Panc1 (cell line): Measurements from ENCODE around the gene KCNMB1. TPM values are rescaled to one million over a fixed set of nuclear protein-coding genes. Genes with fewer than 3 reads are reported as not detected.

Experiments used
- ATAC-seq: fragments of 200-7000 bp; cut with Tn5 transposase; 2 replicates; pipeline ENCODE4 v1.9.1; 2020; ENCODE audit warnings: mild to moderate bottlenecking, moderate library complexity
- BruUV-seq: library from RNA; stranded (reverse); fragments of 400-500 nt; replicated peaks from 2 replicates; lab custom pipeline; 2021; lab: Mats Ljungman, UMichigan
- CTCF ChIA-PET: fragments of 300-600 bp; sonication (Branson Sonifier 250); formaldehyde crosslinking; loops from one replicate; lab custom pipeline; 2022; ENCODE audit warnings: antibody characterized with exemption; lab: Charles Lee
- POLR2A ChIA-PET: fragments of 300-600 bp; sonication (Branson Sonifier 250); formaldehyde crosslinking; loops from one replicate; lab custom pipeline; 2022; ENCODE audit warnings: antibody characterized with exemption; lab: Charles Lee
- DNase-seq: peaks from one replicate; pipeline ENCODE4 v3.0.0-alpha.2; 2010; ENCODE audit warnings: low read depth, low spot score
- H3K27ac ChIP-seq: 2 replicates; pipeline ENCODE4 v1.5.1; 2011; ENCODE audit warnings: mild to moderate bottlenecking, low read length, inconsistent platforms
- H3K27me3 ChIP-seq: fragments of 200-500 bp; sonication (Bioruptor generic); 2 replicates; pipeline ENCODE4 v1.6.0; 2014; ENCODE audit warnings: low read length, inconsistent platforms; ENCODE audit not compliant: control insufficient read depth, insufficient read depth
- H3K36me3 ChIP-seq: fragments of 200-500 bp; sonication (Bioruptor generic); 2 replicates; pipeline ENCODE4 v1.5.1; 2014; ENCODE audit warnings: inconsistent platforms, mild to moderate bottlenecking, low read length, moderate library complexity; ENCODE audit not compliant: control insufficient read depth, insufficient read depth
- H3K4me1 ChIP-seq: 2 replicates; pipeline ENCODE4 v1.5.1; 2011; ENCODE audit warnings: inconsistent platforms, mild to moderate bottlenecking, low read length, moderate library complexity; ENCODE audit not compliant: control insufficient read depth, insufficient read depth
- H3K4me3 ChIP-seq, 2 experiments: 2 replicates each; pipeline ENCODE4 v1.5.1; 2011 to 2012; ENCODE audit warnings: low read depth in 2 of 2, low read length in 2 of 2, mild to moderate bottlenecking in 2 of 2, inconsistent platforms in 1 of 2, moderate library complexity in 1 of 2
- H3K9me3 ChIP-seq: fragments of 200-500 bp; sonication (Bioruptor generic); 2 replicates; pipeline ENCODE4 v1.5.1; 2014; ENCODE audit warnings: low read depth, mild to moderate bottlenecking, inconsistent platforms, low read length, moderate library complexity; ENCODE audit not compliant: control insufficient read depth, insufficient read depth
- POLR2AphosphoS5 ChIP-seq: IDR thresholded peaks from 2 replicates; pipeline ENCODE4 v1.6.1; 2012; ENCODE audit warnings: mild to moderate bottlenecking, low read depth, low read length, moderate library complexity
- REST ChIP-seq, 2 experiments: IDR thresholded peaks; 2 replicates each; pipeline ENCODE4 v1.6.1; 2011 to 2012; ENCODE audit warnings: low read depth in 2 of 2, control low read depth in 1 of 2, low read length in 1 of 2, mild to moderate bottlenecking in 1 of 2, moderate library complexity in 1 of 2; ENCODE audit not compliant: insufficient read depth in 1 of 2
- SIN3A ChIP-seq: IDR thresholded peaks from 2 replicates; pipeline ENCODE4 v1.6.1; 2012; ENCODE audit warnings: low read depth, mild to moderate bottlenecking, low read length, moderate library complexity, borderline replicate concordance; ENCODE audit not compliant: insufficient read depth
- TCF7L2 ChIP-seq: IDR thresholded peaks from 2 replicates; pipeline ENCODE4 v1.6.1; 2011; ENCODE audit warnings: mild to moderate bottlenecking, low read depth, low read length, inconsistent platforms
- in situ Hi-C: cut with HindIII; loops from 2 replicates; pipeline ENCODE4 v1.10.0; 2016; ENCODE audit warnings: low sequenced_read_pairs, low pct_unique_long_range_greater_than_20kb
- intact Hi-C: fragments of 100-400 bp; cut with micrococcal nuclease; formaldehyde crosslinking; loops from one replicate; pipeline ENCODE4 v1.10.0; 2022; ENCODE audit not compliant: unreplicated experiment
- total RNA-seq: library from RNA; stranded (reverse); gene quantifications from one replicate; pipeline ENCODE4 v1.2.1, GENCODE V29; 2021; ENCODE audit not compliant: unreplicated experiment
- TF ChIP-seq, protein P1 (sequence below): fragments of 450-650 bp; IDR thresholded peaks from 2 replicates; pipeline ENCODE4 v1.5.1; 2017; ENCODE audit warnings: mild to moderate bottlenecking

The KCNMB1 gene
- total RNA-seq, 1 experiment from 2014 or later = not detected

- H3K27ac ChIP-seq = no peak overlapping the region
- no peaks in the 10 kb centered on the region for H3K4me1 ChIP-seq
- in situ Hi-C loops = no loop called here
- DNase-seq = no peak
- no peaks in the 10 kb centered on the region for H3K9me3 ChIP-seq
- no peak overlapping the region for H3K4me3 ChIP-seq
- no peaks in the 10 kb centered on the region for H3K36me3 ChIP-seq
- intact Hi-C loops = loop anchor here (1.0 to 2.0 kb wide), 3 partner anchors 151 to 319 kb away; no protein-coding TSS in a partner anchor
- no peaks in the 10 kb centered on the region; the same call in none of the 2 replicates for H3K27me3 ChIP-seq
- no peak for ATAC-seq
- no TSS peak for BruUV-seq
- TF ChIP-seq REST (IDR thresholded peaks at IDR 0.05; ENCODE audit: insufficient read depth in 1 of 2, low read depth in 2 of 2, low read length in 1 of 2) = no peak
- no peak for TF ChIP-seq TCF7L2
- TF ChIP-seq SIN3A = no peak
- no peak for TF ChIP-seq POLR2AphosphoS5
- TF ChIP-seq, protein P1, sequence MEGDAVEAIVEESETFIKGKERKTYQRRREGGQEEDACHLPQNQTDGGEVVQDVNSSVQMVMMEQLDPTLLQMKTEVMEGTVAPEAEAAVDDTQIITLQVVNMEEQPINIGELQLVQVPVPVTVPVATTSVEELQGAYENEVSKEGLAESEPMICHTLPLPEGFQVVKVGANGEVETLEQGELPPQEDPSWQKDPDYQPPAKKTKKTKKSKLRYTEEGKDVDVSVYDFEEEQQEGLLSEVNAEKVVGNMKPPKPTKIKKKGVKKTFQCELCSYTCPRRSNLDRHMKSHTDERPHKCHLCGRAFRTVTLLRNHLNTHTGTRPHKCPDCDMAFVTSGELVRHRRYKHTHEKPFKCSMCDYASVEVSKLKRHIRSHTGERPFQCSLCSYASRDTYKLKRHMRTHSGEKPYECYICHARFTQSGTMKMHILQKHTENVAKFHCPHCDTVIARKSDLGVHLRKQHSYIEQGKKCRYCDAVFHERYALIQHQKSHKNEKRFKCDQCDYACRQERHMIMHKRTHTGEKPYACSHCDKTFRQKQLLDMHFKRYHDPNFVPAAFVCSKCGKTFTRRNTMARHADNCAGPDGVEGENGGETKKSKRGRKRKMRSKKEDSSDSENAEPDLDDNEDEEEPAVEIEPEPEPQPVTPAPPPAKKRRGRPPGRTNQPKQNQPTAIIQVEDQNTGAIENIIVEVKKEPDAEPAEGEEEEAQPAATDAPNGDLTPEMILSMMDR = no peak
- POLR2A ChIA-PET = no interaction called here
- CTCF ChIA-PET = interaction anchor here (1.2 kb wide), 1 partner anchor 11 kb away, joined by 4 read pairs; no protein-coding TSS in a partner anchor
These were observed 30.5 kb upstream of the KCNMB1 start for GRCh38 chr5:170419643-170420042.

DNA sequence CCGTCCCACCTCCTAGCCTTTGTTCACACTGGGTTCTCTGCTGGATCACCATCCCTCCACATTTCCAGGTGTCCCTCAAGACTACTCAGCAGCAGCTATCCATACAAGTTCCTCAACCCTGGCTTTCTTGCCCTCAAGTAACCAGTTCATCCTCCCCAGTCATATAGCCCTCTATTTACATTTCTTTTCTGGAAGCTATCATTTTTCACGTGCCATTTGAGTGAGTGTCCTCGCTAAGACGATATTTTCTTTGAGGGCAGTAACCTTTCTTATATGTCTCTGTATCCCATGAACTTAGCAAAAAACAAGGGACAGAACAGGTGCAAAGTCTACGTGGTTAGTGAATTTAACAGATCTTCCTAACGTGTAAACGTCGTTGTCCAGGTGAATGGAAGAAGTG, 29.6 kb upstream of the KCNMB1 start:
- TF ChIP-seq SIN3A = no peak
- TF ChIP-seq, protein P1 = no peak
- no peak for TF ChIP-seq TCF7L2
- TF ChIP-seq REST (IDR thresholded peaks at IDR 0.05; ENCODE audit: insufficient read depth in 1 of 2, low read depth in 2 of 2, low read length in 1 of 2) = no peak
- TF ChIP-seq POLR2AphosphoS5 = no peak
- Histone ChIP-seq H3K27me3 (no peaks in the 10 kb centered on the region; the same call in none of the 2 replicates), H3K4me1 (no peaks in the 10 kb centered on the region), H3K36me3 (no peaks in the 10 kb centered on the region), H3K4me3 (no peak overlapping the region), H3K27ac (no peak overlapping the region), H3K9me3 (no peaks in the 10 kb centered on the region)
- DNase-seq (no peak), ATAC-seq (no peak)
- ChIA-PET CTCF (interaction anchor here (1.2 kb wide), 1 partner anchor 10 kb away, joined by 4 read pairs; no protein-coding TSS in a partner anchor), POLR2A (no interaction called here)
- no TSS peak for BruUV-seq
- intact Hi-C loops (no loop called here), in situ Hi-C loops (no loop called here)
